GM19023 (cell line): ENCODE data around the gene VEGFA.
"Not testable (repeated sequence)": the region's sequence is repeated elsewhere in the genome, so short reads cannot be mapped to it uniquely, and the experiment has no call there.

Experiments used
- ATAC-seq: cut with Tn5 transposase; IDR thresholded peaks from one replicate; pipeline ENCODE4 v1.9.1; 2021; ENCODE audit warnings: mild to moderate bottlenecking, moderate library complexity; ENCODE audit not compliant: unreplicated experiment

Gene VEGFA

DNA sequence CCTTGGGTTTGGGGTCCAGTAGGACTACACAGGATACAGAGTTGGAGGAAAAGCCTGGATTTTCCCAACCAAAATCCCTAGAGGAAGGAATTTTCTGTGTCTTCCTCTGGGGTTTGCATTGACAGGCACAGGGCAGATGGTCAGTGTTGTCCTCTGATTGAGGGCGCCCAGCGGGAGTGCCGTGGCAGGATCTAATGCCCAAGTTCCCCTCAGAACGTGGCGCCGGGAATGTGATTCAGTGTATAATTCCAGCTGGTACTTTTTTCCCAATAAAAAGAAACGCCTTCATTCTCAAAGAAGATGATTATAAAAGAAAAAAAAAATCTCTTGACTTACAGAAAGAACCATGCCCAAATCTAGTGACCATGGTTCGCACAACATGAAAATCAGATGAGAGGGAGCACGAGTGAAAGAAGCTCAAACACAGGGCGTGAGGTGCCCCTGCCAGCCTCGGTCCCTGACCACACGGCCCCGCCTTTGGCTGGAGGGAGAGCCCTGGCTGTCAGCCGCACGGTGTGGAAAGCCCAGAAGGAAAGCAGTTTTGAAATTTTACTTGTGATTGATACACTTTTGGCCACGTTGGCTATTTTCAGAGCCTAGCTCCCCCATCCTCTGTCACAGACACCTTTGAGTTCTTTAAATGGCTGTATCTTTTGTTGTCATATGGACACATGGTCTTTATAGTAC is 31.6 kb downstream of the VEGFA start:
- ATAC-seq, result no peak

DNA sequence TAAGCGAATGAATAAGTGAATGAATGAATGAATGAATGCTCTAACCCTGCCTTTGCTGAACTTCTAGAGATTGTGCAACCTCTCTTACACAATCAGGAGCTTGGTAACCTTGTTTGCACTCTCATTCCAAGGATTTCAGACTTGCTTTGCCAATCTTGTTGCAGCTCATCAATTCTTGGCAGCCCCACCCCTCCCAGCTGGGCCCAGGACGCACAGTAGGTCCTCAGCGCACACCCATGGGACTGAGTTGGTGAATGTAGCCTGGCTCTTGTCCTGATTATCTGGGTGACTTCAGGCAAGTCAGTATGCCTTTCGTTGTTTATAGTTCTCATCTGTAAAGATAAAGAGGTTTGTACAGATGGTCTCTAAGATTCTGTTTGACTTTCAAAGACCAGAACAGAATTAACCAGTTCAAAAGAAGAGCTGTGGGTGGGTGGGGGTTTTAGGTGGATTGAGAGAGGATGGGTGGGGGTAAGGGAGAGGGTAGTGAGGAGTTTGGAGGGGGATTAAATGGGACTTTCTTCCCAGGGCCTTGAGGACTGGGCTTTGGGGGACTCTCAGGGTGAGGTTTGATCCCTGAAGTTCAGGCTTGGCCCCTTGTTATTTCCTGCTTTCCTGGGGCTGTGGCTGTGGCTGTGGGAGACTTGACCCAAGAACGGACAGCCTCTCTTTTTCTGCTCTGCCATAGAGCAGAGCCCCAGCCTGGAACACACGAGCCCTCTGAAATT is 33.2 kb downstream of the VEGFA start:
- ATAC-seq, result no peak

DNA sequence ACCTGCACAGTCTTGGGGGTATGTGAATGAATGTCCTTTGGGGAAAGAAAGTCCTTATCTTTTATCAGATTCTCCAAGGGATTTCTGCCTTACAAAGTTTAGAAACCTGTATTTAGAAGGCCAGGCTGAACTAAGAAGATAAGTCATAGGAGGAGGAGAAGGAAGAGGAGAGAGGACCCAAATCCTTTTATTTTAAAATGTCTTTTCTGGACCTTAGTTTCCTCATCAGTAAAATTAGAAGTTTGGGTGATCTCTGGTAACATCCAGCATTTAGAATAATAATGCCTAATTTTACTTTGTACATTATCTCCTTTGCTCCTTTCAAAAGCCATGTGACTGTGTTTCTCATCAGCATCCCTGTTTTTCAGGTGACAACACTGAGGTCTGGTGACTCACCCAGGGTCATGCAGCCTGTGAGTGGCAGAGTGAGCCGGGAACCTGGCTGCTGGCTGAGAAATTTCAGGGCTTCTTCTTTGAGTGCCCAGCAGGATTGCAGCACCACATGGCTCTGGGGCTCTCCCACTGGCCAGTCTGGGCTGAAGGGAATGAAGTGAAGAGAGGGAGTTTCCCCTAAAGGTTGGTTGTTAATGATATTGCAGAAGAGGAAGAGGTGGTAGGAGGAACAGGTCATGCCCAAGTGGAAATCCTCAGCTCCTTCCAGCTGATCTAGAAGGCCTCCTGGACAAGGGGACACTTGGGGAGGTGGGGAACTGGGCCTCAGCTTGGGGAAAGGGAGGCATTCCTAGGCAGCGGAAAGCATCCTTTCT is 34.0 kb downstream of the VEGFA start:
- ATAC-seq, result no peak

DNA sequence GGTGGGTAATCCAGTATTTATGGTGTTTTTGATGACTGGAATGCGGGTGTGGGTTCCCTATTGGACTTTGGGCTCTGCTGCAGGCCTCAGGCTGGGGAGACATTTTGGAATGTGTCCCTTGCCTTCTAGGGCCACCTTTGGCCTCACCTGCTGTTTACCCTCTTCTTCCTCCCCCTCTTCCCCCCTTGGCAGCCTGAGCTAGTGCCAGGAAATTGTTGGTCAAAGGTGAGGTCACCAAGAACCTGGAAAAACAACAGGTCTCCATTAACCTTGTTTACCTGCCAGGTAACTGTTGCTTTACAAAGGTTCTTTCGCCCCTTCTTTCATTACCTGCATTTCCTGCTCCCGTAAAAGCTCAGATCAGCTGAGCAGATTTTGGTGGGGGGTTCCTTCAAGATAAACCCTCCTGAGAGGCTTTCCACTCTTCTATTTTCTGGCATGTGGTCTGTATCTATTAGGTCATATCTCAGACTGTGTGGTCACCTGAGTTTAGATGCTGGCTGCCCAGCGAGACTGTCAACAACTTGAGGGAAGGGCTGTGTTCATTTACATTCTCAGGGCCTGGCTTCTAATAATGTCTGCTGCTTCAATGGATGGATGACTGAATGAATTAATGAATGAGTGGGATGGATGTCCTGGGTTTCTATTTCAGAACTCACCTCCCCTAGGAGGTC is 34.7 kb downstream of the VEGFA start:
- ATAC-seq, result no peak

DNA sequence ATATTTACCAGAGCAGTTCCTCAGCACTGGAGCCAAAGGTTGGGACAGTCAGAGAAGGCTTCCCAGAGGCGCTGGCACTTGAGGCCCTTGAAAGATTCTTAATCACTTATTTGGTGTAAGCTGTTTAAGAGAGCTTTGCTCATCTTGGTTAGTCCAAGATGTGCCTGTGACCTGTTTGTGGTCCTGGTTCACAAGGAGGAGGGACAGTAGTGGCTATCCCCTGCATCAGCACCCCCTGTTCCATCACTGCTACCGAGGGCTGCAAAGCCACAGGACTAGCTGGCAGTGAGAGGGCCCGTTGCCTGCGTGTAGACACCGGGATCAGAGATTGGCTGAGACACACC is 35.7 kb downstream of the VEGFA start:
- no peak for ATAC-seq

DNA sequence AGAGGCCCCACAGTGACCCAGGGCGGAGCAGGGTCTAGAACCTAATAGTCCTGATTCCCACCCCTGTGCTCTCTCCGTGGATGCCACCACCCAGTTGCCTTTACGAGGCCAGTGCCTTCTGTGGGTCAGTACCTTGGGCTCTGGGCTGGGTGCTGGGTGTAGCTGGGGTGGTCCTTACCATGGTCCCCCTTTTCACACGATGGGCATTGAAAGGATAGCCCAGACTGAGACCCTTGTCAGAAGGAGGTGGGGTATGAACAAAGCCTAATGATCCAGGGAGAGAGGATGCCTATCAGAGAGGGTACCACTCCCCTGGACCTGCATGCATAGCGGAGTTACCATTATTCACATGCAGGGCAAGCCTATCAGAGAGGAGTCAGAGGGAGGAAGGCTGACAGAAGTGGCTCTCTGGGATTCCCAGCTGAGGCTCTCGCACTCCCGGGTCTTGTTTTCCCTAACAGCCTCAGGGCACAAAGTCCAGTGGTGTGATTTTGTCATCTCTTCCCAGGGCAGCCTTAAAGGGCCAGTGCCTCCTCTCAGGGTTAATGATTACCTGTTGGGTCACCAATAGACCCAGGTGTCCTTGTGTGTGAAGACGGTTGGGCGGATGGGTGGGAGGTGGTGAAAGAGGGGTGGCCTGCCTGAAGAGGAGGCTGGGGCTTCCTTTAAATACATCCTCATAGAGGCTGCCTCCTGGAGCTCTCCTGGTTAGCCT is 36.2 kb downstream of the VEGFA start:
- ATAC-seq, result no peak

DNA sequence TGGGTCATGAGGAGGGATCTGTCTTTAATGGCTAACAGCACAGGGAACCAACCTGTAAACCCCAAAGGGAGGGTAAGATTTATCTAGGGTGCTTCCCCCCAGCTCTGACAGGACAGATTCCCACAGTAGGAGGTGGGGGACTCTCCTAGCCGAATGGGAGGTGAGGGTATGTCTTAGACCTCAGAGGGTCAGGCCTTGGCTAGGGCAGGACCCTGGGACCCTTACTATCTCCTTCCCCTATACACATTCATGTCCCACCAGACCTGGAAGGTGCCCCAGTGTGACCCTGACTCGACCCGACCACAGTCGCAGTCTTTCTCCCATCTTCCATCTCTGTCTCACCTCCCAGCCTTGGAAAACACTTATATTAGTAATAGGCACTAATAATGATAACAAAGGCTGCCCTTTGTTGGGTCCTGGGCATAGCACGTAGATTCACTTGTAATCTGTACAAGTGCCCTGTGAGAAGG is 36.8 kb downstream of the VEGFA start:
- no peak for ATAC-seq

DNA sequence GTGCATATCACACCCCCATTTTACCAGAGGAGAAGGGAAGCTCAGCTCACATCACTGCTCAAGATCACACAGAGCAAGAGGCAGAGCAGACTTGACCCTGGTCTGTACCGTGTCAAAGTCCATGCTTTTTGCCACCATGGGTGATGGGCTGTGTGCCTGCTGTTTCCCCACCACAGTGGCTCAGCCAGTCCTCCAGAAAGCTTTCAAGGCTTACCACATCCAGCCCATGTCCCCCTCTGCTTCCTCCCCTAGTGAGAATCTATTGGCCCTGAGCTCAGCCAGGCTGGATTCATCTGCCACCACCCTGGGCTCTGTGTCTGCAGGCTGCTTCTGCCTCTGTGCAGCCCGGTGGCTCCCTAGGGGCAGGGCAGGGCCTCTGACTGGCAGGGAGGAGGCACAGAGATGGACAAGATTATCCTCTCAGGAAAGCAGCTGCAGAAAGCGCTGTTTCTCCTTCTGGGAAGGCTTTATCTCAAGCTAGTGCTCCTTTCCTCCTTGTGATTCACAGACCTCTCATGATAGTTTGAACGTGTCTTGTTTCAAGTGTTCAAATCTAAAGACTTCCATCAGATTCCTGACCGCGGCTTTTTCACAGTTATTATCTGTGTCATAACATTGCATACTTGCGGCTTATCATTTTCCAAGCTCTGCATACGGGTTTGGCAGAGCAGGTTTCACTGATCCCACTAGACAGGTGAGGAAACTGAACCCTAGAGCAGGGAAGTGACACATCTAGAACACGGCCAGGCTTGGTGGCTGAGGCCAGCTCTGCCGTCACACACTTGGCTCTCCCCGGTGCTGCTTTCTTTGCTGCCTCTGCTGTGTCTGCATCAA is 37.4 kb downstream of the VEGFA start:
- no peak for ATAC-seq

DNA sequence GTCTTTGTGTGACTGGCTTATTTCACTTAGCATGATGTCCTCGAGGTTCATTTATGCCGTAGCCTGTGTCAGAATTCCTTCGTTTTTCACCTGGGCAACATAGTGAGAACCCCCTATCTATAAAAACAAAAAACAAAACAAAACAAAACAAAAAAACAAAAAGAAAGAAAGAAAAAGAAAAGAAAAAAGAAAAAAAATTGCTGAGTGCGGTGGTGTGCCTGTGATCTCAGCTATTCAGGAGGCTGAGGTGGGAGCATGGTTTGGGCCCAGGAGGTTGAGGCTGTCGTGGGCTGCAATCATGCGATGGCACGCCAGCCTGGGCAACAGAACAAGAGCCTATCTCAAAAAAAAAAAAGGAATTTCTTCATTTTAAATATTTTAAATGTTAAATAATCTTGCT is 38.4 kb downstream of the VEGFA start:
- no peak for ATAC-seq

DNA sequence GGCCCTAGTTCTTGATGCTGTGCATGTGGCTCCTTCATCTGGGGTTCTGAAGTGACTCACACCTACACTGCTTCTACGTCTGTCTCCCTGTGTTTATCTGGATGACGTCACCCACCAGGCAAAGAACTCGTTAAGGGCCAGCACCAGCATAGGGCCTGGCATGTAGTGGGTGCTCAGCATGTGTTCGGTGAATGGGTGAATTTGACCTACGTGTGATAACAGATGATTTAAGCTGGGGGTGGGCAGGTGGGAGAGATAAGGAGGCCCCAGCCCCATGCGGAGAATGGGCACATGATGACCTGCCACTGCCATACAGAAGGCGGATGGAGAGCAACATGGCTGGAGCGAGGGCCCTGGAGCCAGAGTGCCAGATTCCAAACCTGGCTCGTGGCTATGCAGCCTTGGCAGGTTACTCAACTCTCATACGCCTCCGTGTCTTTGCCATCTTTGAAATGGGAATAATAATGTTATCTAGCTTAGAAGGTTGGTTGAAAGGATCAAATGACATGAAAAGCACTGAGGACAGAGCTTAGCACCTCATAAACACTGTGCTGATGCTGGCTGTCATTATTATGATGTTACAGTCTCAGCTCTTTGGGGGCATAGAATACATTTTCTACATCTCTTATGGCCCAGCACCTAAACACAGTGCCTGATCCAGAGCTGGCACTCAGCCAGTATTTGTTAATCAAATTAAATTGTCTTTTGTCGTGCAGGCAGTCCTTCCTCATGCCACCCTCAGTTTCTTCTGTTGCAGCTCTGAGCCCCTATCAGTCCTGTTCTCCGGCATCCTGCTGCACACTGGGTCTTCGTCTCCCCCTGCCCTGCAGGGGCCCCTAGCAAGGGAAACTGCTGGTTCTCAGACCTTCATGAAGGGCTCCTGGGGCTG is 39.6 kb downstream of the VEGFA start:
- no peak for ATAC-seq

DNA sequence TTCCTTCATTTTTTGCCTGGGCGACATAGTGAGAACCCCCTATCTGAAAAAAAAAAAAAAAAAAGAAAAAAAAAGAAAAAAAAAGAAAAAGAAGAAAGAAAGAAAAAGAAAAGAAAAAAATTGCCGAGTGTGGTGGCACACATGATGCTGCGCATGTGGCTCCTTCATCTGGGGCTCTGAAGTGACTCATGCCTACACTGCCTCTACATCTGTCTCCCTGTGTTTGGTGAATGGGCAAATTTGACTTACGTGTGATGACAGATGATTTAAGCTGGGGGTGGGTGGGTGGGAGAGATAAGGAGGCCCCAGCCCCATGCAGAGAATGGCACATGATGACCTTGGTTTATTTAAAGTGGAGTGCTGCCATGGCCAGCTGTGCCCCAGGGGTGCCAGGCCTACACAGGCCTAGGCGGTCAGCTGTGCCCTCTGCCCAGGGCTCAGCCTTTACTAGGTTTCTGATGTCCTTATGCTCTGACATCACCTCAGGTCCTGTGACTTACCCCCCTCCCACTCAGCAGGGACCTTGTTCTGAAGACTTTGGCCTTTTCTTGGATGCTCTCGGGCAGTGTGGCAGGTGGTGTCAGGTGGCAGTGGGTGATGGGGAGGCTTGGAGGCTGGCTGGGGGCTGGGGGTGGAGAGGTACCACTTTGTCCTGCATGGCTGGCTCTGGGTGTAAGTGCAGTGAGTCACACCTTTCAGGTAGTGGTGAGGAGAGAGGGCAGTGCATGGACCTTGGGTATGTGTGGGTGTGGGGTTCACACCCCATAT is 41.1 kb downstream of the VEGFA start:
- ATAC-seq, result no peak

DNA sequence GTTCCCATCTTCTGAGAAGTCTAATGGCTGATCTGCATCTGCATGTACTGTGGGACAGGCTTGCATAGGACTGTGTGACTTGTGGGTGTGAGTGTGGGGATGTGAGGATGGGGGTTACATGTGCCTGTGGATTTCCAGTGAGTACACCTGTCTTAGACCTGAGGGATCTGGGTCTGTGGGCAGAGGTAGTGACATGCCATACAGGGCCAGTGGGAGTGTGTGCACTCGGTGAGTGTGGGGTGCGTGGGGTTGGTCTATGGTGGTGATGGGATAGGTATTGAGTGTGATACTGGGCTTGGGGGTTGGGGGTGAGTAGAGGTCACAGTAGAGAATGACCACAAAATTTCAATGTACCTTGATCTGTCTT is 41.7 kb downstream of the VEGFA start:
- no peak for ATAC-seq

DNA sequence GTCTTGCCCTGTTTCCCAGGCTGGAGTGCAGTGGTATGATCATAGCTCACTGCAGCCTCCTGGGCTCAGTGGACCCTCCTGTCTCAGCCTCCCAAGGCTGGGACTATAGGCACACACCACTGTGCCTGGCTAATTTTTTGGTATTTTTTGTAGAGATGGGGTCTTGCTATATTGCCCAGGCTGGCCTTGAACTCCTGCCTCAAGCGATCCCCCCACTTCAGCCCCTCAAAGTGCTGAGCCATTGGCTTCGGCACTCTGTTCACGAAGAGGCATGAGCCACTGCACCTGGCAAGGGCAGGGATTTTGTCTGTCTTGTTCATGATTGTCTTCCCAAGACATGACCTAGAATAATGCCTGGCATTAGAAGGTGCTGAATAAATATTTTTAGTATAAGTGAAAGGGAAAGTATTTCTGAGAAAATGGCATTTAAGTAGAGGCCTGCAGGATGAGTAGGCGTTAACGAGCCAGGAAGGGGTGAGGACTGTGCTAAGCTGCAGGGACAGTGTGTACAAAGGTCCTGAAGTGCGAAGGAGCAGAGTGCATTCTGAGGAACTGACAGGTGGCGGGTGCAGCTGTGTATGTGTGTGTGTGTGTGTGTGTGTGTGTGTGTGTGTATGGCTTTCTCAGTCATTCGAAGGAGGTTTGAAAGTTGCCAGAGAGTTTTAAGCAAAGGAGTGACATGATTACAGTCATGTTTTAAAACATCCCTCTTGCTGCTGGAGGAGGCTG is 43.0 kb downstream of the VEGFA start:
- ATAC-seq, result no peak

DNA sequence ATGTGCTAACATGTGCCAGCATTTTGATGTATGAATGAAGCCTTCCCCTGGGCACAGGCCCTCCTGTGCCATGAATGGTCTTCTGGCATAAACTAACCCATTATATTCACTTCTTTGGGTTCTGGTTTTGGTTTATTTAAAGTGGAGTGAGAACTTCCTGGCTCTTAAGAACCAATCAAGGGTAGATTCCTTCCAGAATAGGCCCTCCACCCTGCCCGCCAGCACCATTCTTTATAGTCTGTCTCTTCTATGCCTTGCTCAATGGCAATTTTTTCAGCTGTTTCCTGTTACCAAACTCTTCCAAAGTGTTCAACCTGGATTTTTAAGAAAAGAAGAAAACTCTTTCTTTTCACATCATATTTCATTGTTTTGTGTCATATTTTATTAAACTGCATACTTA is 44.1 kb downstream of the VEGFA start:
- ATAC-seq, result no peak

DNA sequence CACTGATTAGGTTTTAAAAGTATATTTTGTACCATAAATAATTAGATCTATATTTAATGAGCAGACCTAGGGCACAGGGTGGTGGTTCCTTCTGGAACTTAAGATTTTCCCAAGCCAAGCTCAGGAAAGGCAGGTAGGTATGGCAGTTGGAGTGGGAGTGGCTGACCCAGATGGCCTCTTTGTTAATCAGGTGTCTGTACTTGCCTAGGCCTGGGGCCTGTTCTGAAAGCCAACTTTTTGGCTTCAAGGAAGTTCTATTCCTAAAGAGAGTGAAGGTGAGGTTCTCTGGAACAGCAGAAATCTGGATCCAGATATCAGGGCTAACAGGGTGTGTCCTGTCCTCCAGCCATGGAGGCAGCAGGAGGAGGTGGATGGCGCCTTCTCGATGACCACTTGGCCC is 44.9 kb downstream of the VEGFA start:
- ATAC-seq, result no peak

DNA sequence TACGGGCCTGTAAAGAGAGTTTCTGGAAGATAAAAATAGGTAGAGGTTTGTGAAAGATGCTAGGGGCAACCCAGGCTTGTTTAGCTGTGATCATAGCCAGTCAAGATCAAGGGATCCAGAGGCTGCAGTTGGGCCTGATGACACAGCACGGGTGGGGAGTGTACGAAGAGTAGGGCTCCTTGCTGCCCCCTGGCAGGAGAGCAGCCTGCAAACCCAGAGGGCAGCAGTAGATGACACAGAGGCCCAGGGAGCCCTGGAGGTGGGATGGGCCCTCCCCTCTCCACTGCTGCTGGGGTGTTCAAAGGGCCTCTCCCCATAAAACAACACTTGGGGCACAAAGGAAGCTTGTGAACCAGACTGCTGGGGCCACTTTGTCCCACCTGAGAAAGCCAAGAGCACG is 47.2 kb downstream of the VEGFA start:
- ATAC-seq, result no peak

DNA sequence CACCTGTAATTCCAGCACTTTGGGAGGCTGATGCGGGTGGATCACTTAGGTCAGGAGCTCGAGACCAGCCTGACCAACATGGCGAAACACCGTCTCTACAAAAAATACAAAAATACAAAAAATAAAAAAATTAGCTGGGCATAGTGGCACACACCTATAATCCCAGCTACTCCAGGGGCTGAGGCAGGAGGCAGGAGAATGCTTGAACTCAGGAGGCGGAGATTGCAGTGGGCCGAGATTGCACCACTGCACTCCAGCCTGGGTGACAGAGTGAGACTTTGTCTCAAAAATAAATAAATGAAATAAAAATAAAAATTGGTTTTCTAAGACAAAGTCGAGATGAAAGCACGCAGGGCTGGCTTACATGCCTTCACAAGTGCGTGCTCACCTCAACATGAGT is 49.0 kb downstream of the VEGFA start:
- ATAC-seq, result not testable (repeated sequence)

DNA sequence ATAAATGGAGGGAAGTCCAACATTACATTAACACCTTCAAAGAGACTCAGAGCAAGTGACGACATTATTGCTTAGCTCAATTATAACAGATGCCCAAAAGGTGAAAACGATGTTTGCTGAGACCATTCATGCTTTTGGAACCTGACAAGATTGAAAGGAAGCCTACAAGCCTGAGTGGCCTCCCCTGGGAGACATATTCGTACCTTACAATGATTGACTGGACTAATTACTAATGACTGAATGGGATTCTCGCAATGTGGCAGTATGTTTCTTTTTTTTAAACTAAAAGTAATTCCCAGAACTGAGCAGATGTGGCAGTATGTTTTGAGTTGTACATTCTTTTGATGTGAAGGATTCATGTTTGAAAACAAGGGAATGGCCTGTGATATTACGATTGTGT is 49.9 kb downstream of the VEGFA start:
- ATAC-seq, result no peak
